D721Med (cell line): ENCODE measurements around the gene PER3.
"Not testable (repeated sequence)": the region's sequence is repeated elsewhere in the genome, so short reads cannot be mapped to it uniquely, and the experiment has no call there.

Experiments used
- DNase-seq: peaks from one replicate; pipeline ENCODE4 v3.0.0; 2011; ENCODE audit warnings: low spot score; ENCODE audit not compliant: insufficient read length
- FAIRE-seq: peaks from 2 replicates; lab custom pipeline; 2011; peaks lifted over from hg19 to GRCh38; lab: Jason Lieb, UNC
- TF ChIP-seq, protein P1 (sequence below): IDR thresholded peaks from 2 replicates; pipeline ENCODE4 v1.5.1; 2012; ENCODE audit warnings: mild to moderate bottlenecking, control low read depth; ENCODE audit not compliant: insufficient read depth; ENCODE audit errors: missing control alignments

Gene PER3

DNA sequence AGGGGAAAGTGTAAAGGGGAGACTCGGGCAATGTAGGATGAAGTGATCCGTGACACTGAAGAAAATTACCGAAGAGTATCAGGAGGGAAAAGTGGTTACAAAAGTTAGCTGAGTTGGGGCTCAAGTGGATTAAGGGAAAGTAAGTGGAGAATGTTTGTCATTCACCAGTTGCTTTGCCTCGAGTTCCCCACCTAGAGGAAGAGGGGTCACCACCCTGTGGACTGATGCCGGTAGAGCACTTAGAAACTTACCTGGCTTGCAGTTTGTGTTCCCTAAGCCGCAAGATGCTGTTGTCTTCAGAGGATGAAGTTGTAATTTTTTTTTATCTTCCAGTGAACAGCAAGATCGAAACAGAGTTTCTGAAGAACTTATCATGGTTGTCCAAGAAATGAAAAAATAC is 1.0 kb downstream of the PER3 start:
- no peak for DNase-seq
- TF ChIP-seq, protein P1, sequence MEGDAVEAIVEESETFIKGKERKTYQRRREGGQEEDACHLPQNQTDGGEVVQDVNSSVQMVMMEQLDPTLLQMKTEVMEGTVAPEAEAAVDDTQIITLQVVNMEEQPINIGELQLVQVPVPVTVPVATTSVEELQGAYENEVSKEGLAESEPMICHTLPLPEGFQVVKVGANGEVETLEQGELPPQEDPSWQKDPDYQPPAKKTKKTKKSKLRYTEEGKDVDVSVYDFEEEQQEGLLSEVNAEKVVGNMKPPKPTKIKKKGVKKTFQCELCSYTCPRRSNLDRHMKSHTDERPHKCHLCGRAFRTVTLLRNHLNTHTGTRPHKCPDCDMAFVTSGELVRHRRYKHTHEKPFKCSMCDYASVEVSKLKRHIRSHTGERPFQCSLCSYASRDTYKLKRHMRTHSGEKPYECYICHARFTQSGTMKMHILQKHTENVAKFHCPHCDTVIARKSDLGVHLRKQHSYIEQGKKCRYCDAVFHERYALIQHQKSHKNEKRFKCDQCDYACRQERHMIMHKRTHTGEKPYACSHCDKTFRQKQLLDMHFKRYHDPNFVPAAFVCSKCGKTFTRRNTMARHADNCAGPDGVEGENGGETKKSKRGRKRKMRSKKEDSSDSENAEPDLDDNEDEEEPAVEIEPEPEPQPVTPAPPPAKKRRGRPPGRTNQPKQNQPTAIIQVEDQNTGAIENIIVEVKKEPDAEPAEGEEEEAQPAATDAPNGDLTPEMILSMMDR, result no peak
- no peak for FAIRE-seq

DNA sequence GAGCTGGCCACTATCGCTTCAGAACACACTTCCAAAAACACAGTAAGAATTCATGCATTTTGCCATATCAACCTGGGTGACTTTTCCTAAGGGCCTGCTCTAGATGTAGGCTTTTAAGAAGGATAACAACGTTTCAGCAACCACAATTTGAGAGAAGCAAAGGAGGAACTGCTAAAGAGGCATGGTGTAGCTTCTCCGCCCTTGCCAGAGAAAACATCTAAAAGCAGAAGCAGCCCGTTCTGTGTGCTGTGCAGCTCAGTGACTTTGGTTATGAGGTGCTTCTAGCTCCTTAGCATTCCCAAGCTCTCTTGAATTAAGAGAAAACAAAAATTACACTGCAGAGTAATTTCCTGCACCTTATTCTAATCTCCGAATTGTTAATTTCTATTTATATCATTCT is 2.7 kb downstream of the PER3 start:
- TF ChIP-seq, protein P1, result no peak
- DNase-seq (no peak), FAIRE-seq (no peak)

DNA sequence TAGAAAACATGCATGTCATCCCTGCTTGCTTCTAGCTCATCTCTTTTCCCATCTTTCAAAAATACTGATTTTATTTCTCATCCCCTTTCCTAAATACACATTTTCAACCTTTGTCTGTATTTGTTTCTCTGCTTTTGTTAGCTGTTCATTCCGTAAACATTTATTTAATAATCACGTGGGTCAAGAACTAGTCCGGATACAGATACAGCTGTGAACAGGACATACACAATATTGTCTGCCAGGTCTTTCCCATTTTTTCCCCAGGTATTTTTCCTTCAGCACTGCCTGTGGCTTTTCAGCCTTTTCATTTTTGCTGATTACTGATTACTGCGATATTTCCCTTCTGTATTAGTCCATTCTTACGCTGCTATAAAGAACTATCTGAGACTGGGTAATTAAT is 5.7 kb downstream of the PER3 start:
- TF ChIP-seq, protein P1, result no peak
- DNase-seq, result no peak
- FAIRE-seq, result no peak

DNA sequence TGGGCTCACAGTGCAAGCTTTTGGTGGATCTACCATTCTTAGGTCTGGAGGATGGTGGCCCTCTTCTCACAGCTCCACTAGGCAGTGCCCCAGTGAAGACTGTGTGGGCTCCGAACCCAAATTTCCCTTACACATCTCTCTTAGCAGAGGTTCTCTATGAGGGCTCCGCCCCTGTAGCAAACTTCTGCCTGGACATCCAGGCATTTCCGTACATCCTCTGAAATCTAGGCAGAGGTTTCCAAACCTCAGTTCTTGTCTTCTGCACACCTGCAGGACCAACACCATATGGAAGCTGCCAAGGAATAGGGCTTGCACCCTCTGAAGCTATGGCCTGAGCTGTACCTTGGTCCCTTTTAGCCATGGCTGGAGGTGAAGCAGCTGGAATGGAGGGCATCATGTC is 6.9 kb downstream of the PER3 start:
- not testable (repeated sequence) for DNase-seq, FAIRE-seq

DNA sequence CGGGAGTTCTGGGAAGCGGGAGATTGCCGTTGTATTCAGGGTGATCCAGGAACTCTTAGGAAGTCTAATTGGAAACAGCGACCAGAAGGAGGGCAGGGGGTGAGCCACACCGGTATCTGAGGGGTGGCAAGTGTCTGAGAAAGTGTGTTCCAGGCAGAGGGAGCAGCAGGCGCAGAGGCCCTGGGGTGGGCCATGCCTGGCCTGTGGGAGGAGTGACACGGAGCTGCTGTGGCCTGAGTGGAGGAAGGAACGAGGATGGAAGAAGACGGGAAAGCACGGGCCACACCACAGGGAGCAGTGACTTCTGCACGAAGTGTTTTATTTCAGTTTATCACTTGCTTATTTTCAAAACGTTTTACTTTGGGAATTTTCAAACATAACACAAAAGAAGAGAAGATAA is 11.3 kb downstream of the PER3 start:
- FAIRE-seq (no peak), DNase-seq (no peak)
- TF ChIP-seq, protein P1, result no peak

DNA sequence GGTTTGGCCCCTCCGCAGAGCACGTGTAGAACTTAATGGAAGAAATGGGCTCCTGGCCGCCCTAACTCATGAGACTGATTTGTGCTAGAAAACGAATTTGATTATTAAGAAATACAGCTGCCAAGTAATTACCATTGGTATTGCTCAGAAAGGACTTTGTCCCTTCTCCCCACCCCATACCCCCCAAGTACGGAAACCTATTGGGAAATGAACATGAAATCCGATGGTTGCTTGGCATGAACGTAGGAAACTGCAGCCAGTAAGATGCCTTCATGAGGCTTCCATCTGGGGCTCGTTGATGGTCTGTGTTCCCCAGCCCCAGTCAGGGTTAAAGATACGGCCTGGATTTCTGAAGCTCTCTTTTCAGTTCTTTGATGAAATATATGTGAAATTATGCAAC is 21.4 kb downstream of the PER3 start:
- DNase-seq (no peak), FAIRE-seq (no peak)
- TF ChIP-seq, protein P1, result no peak

DNA sequence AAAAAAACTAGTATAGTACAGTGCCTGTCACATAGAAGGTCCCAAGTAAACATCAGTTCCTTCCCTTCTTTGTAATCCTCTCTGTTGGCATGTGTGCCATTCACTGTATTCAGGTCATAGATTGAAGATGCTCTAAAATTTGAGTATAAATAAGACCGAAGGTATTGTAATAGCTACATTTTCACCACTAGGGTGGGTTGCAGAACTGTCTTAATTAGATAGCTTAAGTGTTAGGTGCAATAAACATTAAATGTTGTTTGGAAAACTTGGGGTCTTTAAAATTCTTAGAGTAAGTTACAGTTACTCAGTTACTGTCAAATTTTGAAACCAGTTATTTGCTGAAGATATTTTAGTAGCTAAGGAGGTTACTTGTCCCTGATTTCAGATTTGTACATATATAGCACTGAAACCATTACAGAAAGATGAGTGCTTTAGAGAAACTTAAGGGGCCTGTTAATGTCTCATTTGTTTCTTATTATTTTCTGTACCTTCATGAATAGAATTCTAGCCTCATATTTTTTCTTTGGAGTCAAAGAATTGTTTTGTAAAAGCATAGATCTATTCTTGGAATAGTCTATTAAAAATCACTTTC is 24.3 kb downstream of the PER3 start:
- TF ChIP-seq, protein P1, result peak; percentile 46
- FAIRE-seq (no peak), DNase-seq (no peak)

DNA sequence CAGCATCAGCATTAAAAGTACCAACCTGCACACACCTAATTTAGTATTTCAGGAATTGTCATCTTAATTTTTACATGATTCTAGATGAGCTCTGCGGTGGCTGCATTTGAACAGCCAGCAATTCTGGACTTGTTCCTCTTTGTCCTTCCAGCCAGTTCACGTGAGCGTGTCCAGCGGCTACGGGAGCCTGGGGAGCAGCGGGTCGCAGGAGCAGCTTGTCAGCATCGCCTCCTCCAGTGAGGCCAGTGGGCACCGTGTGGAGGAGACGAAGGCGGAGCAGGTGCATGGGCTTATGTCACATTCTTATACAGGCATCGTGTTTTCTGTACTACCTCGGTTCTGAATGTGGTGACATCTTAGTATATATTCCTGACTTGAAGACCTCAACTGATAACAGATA is 25.7 kb downstream of the PER3 start:
- TF ChIP-seq, protein P1, result no peak
- no peak for DNase-seq
- FAIRE-seq, result no peak
